Stimulated activated CD8-positive, alpha-beta memory T cell treated with anti-CD3 and anti-CD28 coated beads, Interleukin-7, amount 100 ng/mL, for 24 hours (primary cell): ENCODE results near the gene YPEL2.
"Not testable (repeated sequence)": the region's sequence is repeated elsewhere in the genome, so short reads cannot be mapped to it uniquely, and the experiment has no call there.

Experiments used
- DNase-seq: peaks from one replicate; pipeline ENCODE4 v3.0.0-alpha.2; 2020; ENCODE audit warnings: low read depth

YPEL2 gene, protein sequence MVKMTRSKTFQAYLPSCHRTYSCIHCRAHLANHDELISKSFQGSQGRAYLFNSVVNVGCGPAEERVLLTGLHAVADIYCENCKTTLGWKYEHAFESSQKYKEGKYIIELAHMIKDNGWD

DNA sequence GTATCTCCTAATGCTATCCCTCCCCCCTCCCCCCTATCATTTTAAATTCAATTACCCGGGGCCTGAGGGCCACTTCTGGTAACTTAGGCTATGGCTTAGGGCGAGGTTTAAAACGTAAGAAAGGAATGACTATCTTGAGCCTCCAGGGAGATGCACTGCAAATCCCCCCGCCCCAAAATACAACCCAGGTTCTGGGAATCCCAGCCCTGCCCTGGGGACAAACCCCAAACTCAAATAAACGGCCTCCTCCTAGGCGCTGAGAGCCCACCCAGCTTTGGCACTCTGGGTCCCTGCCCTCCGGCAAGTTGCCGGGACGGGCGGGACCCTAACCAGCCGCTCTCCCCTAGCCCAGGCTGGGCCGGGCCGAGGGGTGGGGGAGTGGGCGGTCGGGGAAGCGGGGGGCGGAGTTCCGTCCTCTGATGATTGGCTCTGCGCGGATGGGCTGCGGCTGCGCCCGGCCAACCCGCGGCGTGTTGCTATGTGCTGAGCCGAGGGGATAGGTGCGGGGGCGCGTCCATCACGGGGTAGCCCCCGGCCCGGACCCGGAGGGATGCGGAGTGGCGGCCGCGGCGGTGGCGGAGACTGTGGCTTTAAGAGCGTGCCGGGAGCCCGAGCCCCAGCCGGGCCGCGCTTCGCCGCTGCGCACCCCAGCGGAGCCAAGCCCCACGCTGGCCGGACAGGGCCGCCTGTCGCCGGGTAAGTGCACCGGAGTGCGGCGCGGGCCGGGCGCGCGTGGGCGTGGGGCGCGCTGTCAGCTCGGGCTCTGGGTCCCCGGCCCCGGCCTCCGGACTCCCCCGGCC lies at the start of gene YPEL2:
YPEL2 (plus strand) TSS at position 527 of the 800 bp plus-strand sequence. CDS start 21,755 bp downstream, outside the sequence.
- DNase-seq: peak; percentile 73

DNA sequence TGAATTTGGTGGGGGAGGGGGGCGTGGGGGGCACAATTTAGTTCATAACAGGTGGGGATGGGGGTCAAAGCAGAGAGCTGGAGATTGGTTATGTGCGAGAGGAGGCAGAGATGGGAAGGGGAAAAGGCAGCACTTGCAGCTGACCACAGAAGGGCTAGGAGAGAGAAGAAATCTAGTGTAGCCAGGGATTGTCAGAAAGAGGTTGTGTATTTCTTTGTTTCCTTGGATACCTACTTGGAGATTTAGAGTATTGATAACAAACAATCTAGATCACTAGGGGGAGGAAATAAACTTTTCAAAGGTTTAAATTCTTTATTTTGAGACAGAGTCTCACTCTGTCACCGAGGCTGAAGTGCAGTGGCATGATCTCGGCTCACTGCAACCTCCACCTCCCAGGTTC lies 47.1 kb upstream of the YPEL2 start:
- no peak for DNase-seq

DNA sequence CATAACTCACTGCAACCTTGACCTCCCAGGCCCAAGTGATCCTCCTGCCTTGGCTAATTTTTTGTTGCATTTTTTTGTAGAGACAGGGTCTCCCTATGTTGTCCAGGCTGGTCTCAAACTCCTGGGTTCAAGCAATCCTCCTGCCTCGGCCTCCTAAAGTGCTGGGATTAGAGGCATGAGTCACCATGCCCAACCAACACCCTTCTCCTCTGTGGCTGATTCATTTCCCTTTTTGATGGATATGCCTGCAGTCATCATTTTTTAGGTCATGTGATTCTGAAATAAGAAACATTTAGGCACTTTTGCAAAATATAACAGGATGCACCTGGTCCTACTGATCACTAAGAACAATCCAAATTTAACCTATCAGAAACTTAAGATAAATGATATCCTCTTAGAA lies 44.0 kb upstream of the YPEL2 start:
- DNase-seq: no peak

DNA sequence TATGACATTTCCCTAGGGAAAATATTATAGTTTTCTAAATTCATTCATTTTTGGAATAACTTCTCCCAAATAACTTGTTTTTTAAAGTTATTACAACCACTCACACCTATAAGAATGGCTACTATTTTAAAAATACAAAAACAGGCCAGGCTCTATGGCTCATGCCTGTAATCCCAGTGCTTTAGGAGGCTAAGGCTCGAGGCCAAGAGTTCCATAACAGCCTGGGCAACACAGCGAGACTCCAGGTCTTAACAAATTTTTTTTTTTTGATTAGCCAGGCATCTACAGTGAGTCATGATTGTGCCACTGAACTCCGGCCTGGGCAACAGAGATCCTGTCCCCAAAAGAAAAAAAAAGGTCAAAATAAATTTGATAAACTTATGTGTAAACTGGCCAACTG lies 43.6 kb upstream of the YPEL2 start:
- DNase-seq: no peak

DNA sequence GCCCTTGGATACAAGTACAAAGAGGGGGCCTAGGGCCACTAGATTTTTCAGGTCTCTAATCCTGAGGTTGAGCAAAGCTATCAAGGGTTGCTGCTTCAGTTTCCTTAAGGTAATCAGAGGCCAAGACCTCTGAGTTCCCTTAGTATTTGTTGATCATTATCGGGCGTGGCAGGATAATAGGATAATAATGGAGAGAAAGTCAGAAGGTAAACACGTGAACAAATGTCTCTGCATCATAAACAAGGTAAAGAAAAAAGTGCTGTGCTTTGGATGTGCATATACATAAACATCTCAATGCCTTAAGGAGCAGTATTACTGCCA lies 41.5 kb upstream of the YPEL2 start:
- no peak for DNase-seq

DNA sequence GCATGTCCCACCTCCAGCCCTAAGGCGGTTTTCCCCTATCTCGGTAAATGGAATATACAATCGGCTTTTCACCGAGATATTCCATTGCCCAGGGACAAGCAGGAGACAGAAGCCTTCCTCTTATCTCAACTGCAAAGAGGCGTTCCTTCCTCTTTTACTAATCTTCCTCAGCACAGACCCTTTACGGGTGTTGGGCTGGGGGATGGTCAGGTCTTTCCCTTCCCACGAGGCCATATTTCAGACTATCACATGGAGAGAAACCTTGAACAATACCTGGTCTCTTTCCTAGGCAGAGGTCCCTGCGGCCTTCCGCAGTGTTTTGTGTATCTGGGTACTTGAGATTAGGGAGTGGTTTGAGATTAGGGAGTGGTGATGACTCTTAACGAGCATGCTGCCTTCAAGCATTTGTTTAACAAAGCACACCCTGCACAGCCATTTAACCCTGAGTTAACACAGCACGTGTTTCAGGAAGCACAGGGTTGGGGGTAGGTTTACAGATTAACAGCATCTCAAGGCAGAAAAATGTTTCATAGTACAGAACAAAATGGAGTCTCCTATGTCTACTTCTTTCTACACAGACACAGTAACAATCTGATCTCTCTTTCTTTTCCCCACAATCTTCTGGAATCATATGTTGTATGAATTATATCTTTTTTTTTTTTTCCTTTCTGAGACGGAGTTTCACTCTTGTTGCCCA lies 41.0 kb upstream of the YPEL2 start:
- not testable (repeated sequence) for DNase-seq

DNA sequence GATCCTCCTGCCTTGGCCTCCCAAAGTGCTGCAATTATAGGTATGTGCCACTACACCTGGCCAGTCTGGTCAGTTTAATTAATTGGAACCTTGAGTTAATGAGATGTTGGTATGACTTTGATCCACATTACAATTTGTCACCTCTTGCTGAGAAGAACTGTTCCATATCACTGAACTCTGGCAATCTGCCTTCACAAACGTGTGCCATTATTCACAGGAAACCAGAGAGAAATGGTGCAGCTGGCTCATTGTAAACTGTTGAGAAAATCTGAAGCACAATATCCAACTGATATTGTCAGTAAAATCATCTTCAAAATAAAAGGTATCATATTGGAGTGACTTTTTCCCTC lies 39.3 kb upstream of the YPEL2 start:
- no peak for DNase-seq

DNA sequence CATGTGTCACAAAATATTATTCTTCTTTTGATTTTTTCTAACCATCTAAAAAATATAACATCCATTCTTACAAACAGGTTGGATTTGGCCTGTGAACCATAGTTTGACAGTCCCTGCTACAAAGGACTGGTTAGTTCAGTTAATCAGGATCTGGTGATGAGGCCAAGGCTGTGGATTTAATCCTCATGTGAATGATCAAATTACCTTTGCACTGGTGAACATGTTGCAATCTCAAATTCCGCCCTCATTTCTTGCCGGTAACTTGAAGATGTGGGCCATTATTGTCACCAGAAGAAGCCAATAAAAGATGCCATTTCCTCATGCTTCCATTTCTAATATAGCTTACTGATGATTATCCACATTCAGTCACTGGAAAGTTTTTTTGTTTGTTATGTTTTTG lies 35.3 kb upstream of the YPEL2 start:
- DNase-seq: no peak

DNA sequence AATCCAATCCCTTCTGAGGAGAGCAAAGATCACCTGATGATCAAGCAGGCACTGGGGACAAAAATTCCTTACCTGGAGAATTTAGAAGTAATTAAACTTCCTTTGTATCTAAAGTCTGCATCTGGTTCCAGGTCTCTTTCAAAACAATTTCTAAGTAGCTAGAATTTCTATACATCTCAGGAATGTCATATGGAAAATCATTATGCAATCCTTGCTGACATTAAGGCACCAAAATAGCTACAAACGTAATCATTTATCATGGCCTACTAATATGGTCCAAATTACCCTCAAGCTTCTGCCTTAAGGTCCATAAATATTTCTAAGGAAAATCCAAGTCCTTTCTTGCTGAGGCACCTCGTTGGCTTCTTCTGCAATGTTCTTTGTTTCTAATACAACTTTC lies 32.9 kb upstream of the YPEL2 start:
- DNase-seq: no peak

DNA sequence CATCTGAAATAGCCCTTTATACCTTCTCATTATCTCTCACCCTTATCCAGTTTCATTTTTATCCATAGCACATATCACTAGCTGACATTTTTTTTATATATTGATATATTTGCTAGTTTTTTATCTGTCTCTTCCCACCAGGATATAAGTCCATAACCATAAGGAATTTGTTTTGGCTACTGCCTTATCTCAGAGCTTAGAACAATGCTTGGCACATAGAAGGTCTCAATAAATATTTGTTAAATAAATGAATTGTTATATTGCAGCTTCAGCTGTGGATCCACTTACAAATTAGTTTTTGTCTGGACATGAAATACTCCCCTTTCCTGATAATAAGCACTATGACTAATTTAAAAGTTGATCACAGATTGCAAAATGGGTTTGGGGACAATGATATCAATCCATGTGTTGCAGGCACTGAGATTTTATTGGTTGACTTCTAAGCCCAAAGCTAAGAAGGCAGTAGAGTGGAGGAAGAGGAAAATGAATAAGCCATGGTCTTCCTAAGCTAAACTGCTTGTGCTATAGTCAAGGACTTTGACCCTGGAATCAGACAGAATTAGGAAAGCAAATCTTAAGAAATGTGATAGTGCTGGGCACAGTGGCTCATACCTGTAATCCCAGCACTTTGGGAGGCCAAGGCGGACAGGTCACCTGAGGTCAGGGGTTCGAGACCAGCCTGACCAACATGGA lies 31.9 kb upstream of the YPEL2 start:
- DNase-seq: no peak

DNA sequence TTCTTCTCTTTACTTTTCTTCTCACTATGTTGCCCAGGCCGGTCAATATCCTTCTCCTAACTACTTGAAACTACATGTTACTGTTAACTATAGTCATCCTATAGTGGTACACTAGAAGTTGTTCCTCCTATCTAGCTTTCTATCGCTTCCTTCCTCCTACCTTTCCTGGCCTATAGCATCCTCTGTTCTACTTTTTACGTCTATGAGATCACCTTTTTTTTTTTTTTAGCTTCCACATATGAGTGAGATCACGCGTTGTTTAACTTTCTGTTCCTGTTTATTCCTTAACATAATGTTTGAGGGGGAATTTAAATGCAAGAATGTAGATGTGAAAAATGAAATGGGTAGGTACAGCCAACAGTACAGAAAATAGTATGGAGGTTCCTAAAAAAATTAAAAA lies 30.5 kb upstream of the YPEL2 start:
- DNase-seq: no peak

DNA sequence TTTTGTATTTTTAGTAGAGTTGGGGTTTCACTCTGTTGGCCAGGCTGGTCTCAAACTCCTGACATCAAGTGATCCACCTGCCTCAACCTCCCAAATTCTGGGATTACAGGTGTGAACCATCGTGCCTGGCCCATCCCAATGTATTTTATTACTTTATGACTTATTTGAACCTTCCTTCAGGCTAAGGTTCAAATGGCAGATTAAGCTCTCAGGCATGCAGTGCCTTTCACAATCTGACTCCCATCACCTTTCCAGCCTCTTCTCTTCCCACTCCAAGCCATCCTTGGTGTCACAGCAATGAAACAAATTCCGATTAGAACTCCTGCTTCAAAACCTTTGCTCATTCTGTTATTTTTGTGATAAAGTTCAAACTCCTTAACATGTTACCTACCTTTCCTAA lies 26.6 kb upstream of the YPEL2 start:
- DNase-seq: no peak

DNA sequence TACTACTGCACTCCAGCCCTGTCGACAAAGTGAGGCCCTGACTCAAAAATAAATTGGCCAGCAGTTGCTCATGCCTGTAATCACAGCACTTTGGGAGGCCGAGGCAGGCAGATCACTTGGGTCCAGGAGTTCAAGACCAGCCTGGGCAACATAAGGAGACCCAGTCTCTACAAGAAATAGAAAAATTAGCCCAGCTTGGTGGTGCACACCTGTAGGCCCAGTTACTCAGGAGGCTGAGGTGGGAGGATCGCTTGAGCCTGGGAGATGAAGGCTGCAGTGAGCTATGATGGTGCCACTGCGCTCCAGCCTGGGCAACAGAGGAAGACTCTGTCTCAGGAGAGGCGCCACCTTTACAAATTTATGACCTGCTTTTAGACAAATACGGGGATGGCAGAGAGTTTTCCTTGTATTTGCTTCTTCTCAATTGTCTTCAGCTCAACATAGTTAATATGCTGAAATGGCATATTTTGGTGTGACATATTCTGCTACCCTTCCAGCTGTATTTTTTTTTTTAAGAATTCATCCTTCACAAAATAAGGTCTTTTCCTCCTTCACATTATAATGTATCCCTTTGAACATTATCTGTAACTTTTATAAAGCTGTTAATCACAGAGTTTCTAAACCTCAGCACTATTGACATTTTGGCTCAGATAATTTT lies 21.1 kb upstream of the YPEL2 start:
- no peak for DNase-seq

DNA sequence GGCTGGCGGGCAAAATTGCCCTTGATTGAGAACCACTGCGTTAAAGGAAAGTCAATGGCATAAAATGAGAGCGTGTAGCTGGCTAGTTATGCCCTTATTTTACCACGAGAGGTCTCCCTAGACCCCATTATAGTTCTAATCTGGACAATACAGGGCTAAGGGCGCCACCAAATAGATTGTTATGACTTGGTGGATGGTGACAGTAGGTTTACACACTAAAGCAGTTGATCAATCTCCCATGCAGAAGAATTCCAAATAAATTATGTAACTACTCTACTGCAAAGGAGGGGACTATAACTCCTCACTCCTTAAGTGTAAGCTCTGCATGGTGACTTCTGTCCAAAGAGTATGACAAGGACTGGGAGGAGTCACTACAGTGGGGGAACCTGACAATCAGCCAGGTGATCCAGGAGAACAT lies 20.4 kb upstream of the YPEL2 start:
- no peak for DNase-seq

DNA sequence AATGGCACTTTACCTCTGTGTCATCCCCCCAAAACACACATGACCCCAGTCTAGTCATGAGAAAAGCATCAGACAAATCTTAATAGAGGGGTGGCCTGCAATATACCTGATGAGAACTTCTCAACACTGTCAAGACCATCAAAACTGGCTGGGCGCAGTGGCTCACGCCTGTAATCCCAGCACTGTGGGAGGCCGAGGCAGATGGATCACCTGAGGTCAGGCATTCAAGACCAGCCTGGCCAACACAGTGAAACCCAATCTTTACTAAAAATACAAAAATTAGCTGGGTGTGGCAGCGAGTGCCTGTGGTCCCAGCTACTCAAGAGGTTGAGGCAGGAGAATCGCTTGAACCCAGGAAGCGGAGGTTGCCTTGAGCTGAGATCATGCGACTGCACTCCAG lies 19.9 kb upstream of the YPEL2 start:
- DNase-seq: not testable (repeated sequence)

DNA sequence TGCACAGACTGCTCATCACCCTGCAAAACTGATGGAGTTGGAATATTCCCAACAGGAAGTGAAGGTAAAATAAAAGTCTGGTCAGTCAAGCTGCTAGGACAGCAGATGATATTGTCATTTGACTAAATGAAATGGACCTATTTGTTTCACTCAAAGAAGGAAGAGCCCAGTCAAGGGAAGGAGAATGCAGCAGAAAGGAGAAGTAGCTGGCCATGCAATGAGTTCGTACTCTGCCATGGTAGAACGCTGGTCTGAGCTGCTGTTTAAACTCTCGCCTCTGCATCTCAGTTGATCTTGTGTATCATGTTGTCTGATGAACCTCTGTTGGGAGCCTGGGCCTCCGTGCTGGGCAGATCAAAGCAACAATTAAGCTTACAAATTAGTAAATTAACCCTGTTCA lies 15.6 kb upstream of the YPEL2 start:
- DNase-seq: no peak

DNA sequence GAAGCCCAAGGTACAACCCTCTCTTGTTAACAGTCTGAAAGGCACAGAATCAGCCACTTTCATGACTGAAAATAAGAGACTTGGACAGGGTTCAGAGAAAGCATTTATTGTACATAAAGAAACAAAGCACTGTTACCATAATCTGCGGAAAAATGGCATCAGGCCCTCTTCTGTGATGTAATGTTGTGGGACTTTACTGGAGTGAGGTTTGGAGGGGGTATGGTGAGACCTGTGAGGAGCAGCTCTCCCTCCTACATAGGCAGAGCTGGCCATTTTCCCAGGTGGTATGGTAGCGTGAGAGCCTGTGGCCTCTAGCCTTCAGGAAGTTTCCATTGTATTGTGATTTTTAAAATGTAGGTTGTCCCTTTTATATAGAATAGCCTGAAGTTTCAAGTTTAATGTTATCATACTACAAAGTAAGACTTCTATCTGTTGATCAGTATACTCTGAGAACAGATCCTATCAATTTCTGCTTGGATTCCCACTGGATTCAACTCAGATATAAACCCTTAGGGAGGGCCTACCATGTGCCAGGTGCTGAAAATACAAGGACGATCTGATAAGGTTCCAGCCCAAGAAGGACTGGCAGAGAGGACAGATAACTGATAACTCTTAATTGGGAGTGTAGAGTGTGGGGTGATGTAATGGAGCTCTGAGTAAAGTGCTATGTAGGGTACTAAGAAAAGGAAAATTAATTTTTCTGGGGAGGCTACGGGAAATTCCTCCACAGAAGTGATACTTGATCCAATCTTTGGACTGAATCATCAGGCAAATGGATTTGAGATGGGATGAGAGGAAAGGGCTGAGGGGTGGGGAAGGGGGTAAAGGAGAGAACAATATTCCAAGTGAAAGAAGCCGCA lies 4.1 kb upstream of the YPEL2 start:
- DNase-seq: no peak

DNA sequence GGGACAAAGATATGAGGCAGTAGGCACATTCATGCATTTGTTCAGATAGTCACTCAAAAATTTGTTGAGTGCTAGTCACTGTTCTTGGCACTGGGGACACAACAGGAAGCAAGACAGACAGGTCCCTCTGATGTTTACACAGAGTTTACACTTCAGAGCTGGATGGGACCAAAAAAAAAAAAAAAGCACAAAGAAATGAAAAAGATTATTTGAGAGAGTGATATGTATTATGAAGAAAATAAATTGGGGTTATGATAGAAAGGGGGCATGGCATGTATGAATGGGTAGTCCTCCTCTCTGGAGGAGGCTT lies 3.5 kb upstream of the YPEL2 start:
- no peak for DNase-seq

DNA sequence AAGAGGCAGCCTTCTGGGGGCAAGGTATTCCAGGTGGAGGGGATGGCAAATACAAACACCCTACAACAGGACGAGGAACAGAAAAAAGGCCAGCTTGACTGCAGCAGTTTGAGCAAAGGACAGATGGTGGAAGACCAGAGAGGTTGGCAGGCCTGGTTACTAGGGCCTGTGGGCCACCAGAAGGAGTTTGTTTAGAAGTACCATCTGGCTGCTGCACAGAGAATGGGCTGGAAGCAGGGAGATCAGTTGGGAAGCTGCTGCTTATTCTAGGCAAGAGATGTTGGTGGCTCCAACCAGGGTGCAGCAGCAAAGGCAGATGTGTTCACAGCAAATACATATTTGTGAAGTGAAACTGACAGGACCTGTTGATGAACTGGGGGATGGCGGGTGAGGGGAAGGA lies 2.9 kb upstream of the YPEL2 start:
- DNase-seq: no peak

DNA sequence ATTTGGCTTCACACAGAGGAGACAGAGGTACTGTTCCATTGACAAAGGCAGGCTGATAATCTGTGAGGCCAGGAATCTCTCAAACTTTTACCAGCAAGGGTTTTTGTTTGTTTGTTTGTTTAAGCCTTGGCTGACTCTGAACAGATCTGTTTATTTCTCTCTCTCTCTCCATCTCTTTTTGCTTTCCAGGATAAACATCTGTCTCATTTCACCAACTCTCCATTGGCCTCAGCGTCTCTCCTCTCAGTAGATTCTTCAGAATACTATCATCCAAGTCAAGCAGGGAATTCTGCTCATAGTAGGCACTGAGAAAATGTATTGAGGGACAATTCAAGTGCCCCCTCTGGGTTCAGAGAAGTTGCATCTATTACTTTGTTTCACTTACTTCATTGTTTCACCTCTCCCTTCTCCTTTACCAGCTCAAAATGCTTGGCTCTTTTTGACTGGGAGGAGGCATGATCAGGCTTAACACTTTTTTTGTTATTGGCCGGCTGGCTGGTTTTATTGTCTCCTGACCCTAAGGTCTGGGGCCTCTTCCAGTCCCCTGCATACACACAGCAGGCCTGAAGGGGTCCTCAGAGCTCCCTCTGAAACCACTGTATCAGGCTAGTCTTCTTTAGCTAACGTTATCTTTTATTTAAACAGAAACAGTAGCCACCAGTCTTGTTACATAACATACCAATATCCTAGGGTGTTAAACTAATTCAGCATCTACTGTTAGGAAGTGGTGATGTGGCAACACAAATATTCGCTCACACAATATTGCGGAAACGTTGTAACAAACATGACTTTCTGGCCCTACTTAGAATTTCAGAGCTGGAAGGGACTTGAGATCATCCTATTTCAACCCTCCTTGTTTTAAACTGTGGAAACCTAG lies 2.0 kb upstream of the YPEL2 start:
- no peak for DNase-seq
